GM23338 (cell line): ENCODE measurements around the gene MOK. TPM values are rescaled to one million over a fixed set of nuclear protein-coding genes. Genes with fewer than 3 reads are reported as not detected.

Source experiments
- ATAC-seq: fragments of 200-7000 bp; cut with Tn5 transposase; 3 replicates; pipeline ENCODE4 v1.9.1; 2020
- DNase-seq: peaks from one replicate; pipeline ENCODE4 v3.0.0-alpha.2; 2015; ENCODE audit warnings: low spot score
- H2AFZ ChIP-seq: fragments of 200-600 bp; sonication (generic); 2 replicates; pipeline ENCODE4 v1.8.0; 2016; ENCODE audit warnings: antibody characterized with exemption, mild to moderate bottlenecking, moderate library complexity
- H3F3A ChIP-seq: fragments of 200-600 bp; sonication (generic); replicated peaks from 2 replicates; pipeline ENCODE4 v1.8.0; 2017; ENCODE audit warnings: antibody characterized with exemption, mixed run types, low read depth
- H3K27ac ChIP-seq: fragments of 200-600 bp; sonication (generic); 2 replicates; pipeline ENCODE4 v1.6.1; 2016; ENCODE audit warnings: low read depth
- H3K27me3 ChIP-seq: fragments of 200-600 bp; sonication (generic); 2 replicates; pipeline ENCODE4 v1.8.0; 2016; ENCODE audit warnings: mild to moderate bottlenecking, mixed run types, moderate library complexity; ENCODE audit not compliant: insufficient read depth
- H3K36me3 ChIP-seq: fragments of 200-600 bp; sonication (generic); 2 replicates; pipeline ENCODE4 v1.8.0; 2016; ENCODE audit warnings: mild to moderate bottlenecking; ENCODE audit not compliant: insufficient read depth
- H3K4me1 ChIP-seq: fragments of 200-600 bp; sonication (generic); 2 replicates; pipeline ENCODE4 v1.8.0; 2016; ENCODE audit warnings: mild to moderate bottlenecking, moderate library complexity; ENCODE audit not compliant: insufficient read depth
- H3K4me2 ChIP-seq: fragments of 200-600 bp; sonication (generic); 2 replicates; pipeline ENCODE4 v1.7.1; 2017; ENCODE audit warnings: mixed run types
- H3K4me3 ChIP-seq: fragments of 200-600 bp; sonication (generic); 2 replicates; pipeline ENCODE4 v1.6.1; 2016; ENCODE audit warnings: mixed run types
- H3K79me2 ChIP-seq: fragments of 200-600 bp; sonication (generic); replicated peaks from 2 replicates; pipeline ENCODE4 v1.8.0; 2017; ENCODE audit warnings: mild to moderate bottlenecking; ENCODE audit not compliant: insufficient read depth
- H3K9me2 ChIP-seq: fragments of 200-600 bp; sonication (generic); 2 replicates; pipeline ENCODE4 v1.8.0; 2017; ENCODE audit not compliant: insufficient read depth
- H4K20me1 ChIP-seq: fragments of 200-600 bp; sonication (generic); replicated peaks from 2 replicates; pipeline ENCODE4 v1.8.0; 2017; ENCODE audit warnings: mild to moderate bottlenecking; ENCODE audit not compliant: insufficient read depth
- H3K27ac Mint-ChIP-seq: 2 replicates; pipeline ENCODE4 v1.8.0; 2020; ENCODE audit warnings: inconsistent platforms, mild to moderate bottlenecking, moderate library complexity, mixed read lengths
- H3K27me3 Mint-ChIP-seq: 3 replicates; pipeline ENCODE4 v1.8.0; 2022; ENCODE audit warnings: low read depth, mild to moderate bottlenecking, moderate library complexity, mixed read lengths, inconsistent platforms; ENCODE audit not compliant: insufficient read depth, poor library complexity
- H3K36me3 Mint-ChIP-seq: 3 replicates; pipeline ENCODE4 v1.8.0; 2021; ENCODE audit warnings: low read depth, mild to moderate bottlenecking, inconsistent platforms, moderate library complexity, mixed read lengths
- H3K4me1 Mint-ChIP-seq: 3 replicates; pipeline ENCODE4 v1.8.0; 2020; ENCODE audit warnings: mild to moderate bottlenecking, inconsistent platforms, mixed read lengths
- H3K4me3 Mint-ChIP-seq: 3 replicates; pipeline ENCODE4 v1.8.0; 2021; ENCODE audit warnings: moderate library complexity, mild to moderate bottlenecking, inconsistent platforms, mixed read lengths
- H3K9me3 Mint-ChIP-seq: 3 replicates; pipeline ENCODE4 v1.8.0; 2020; ENCODE audit warnings: moderate library complexity, mild to moderate bottlenecking, inconsistent platforms, mixed read lengths
- CREB1 ChIP-seq: fragments of 250-450 bp; sonication (Bioruptor Pico); IDR thresholded peaks from 2 replicates; pipeline ENCODE4 v1.5.0; 2020; ENCODE audit warnings: low read depth, mild to moderate bottlenecking, moderate library complexity
- ETS1 ChIP-seq: IDR thresholded peaks from 2 replicates; pipeline ENCODE4 v1.6.1; 2016; ENCODE audit warnings: antibody characterized with exemption
- EZH2 ChIP-seq: fragments of 200-600 bp; sonication (generic); IDR thresholded peaks from one replicate; pipeline ENCODE4 v1.8.0; 2017; ENCODE audit warnings: antibody characterized with exemption, mild to moderate bottlenecking, low read depth; ENCODE audit not compliant: unreplicated experiment
- EZH2phosphoT487 ChIP-seq: fragments of 200-600 bp; sonication (generic); IDR thresholded peaks from one replicate; pipeline ENCODE4 v1.8.1; 2018; ENCODE audit warnings: antibody characterized with exemption; ENCODE audit not compliant: unreplicated experiment
- NANOG ChIP-seq: IDR thresholded peaks from 2 replicates; pipeline ENCODE4 v1.6.1; 2016; ENCODE audit warnings: antibody characterized with exemption, borderline replicate concordance
- POLR2AphosphoS5 ChIP-seq: IDR thresholded peaks from 2 replicates; pipeline ENCODE4 v1.6.1; 2016; ENCODE audit warnings: antibody characterized with exemption, low read depth
- REST ChIP-seq: IDR thresholded peaks from one replicate; pipeline ENCODE4 v1.6.1; 2018; ENCODE audit warnings: antibody characterized with exemption; ENCODE audit not compliant: unreplicated experiment
- STAT1 ChIP-seq: IDR thresholded peaks from one replicate; pipeline ENCODE4 v1.6.1; 2016; ENCODE audit warnings: antibody characterized with exemption; ENCODE audit not compliant: unreplicated experiment
- ZNF114 ChIP-seq: fragments of 250-450 bp; sonication (Bioruptor Pico); IDR thresholded peaks from 2 replicates; pipeline ENCODE4 v1.5.0; 2020; ENCODE audit warnings: mild to moderate bottlenecking, moderate library complexity
- ZNF331 ChIP-seq: fragments of 250-450 bp; sonication (Bioruptor Pico); IDR thresholded peaks from 2 replicates; pipeline ENCODE4 v1.5.0; 2020; ENCODE audit warnings: low read depth, mild to moderate bottlenecking, moderate library complexity
- ZNF462 ChIP-seq: fragments of 250-450 bp; sonication (Bioruptor Pico); IDR thresholded peaks from 2 replicates; pipeline ENCODE4 v1.5.0; 2020; ENCODE audit warnings: mild to moderate bottlenecking, moderate library complexity
- polyA plus RNA-seq: library from polyadenylated mRNA; unstranded; fragments of >200 nt; fragmentation: Nextera tagmentation; extraction: Ambion mirVana; gene quantifications from 2 replicates; pipeline ENCODE4 v1.2.1, GENCODE V29; 2016
- total RNA-seq: library from RNA; depleted of rRNA; stranded (reverse); fragments of >200 nt; shearing (Covaris generic); gene quantifications from 2 replicates; pipeline ENCODE4 v1.2.3, GENCODE V29; 2014

The MOK gene
- total and polyA plus RNA-seq, 2 experiments from 2014 or later = 3.1 TPM

- TF ChIP-seq REST (no peak), EZH2 (no peak), NANOG (no peak), ZNF331 (CRISPR knock-in tag) (no peak)
These were observed 121.9 kb downstream of the MOK start (continued) for GRCh38 chr14:102182936-102183619.

- no peaks in the 10 kb centered on the region for H3K9me2 ChIP-seq
- no peaks in the 10 kb centered on the region for H3K27me3 ChIP-seq
- no peaks in the 10 kb centered on the region for H3K36me3 Mint-ChIP-seq
- H3K4me3 Mint-ChIP-seq = no peak overlapping the region
- H3K4me3 ChIP-seq = no peak overlapping the region
- H3K4me1 Mint-ChIP-seq = peaks cover 36% of the 10 kb centered on the region; the same call in 2 of the 3 replicates
- H3K4me1 ChIP-seq = peaks cover 26% of the 10 kb centered on the region
- H3K79me2 ChIP-seq = peaks cover 97% of the 10 kb centered on the region
- no peaks in the 10 kb centered on the region for H3K36me3 ChIP-seq
- H4K20me1 ChIP-seq = peaks cover 9% of the 10 kb centered on the region
- no peaks in the 10 kb centered on the region for H3K27me3 Mint-ChIP-seq
- H3K9me3 Mint-ChIP-seq = no peaks in the 10 kb centered on the region
- ATAC-seq = no peak
- no peaks in the 10 kb centered on the region for H3F3A ChIP-seq
- H2AFZ ChIP-seq = no peak overlapping the region
- H3K27ac Mint-ChIP-seq = no peak overlapping the region
- H3K4me2 ChIP-seq = no peak overlapping the region
- no peak for DNase-seq
- H3K27ac ChIP-seq = no peak overlapping the region
- TF ChIP-seq EZH2phosphoT487 (no peak), ZNF114 (CRISPR knock-in tag) (no peak), NANOG (no peak), POLR2AphosphoS5 (no peak), EZH2 (no peak), STAT1 (no peak), ETS1 (no peak), ZNF331 (CRISPR knock-in tag) (no peak), CREB1 (CRISPR knock-in tag) (no peak), ZNF462 (no peak)
These were observed 122.8 kb downstream of the MOK start for GRCh38 chr14:102182190-102182589.
